GM19328 (cell line): ENCODE measurements around the gene LRRC58.
"Not testable (repeated sequence)": the region's sequence is repeated elsewhere in the genome, so short reads cannot be mapped to it uniquely, and the experiment has no call there.

Experiments
- ATAC-seq: cut with Tn5 transposase; IDR thresholded peaks from one replicate; pipeline ENCODE4 v1.9.1; 2021; ENCODE audit warnings: mild to moderate bottlenecking, moderate library complexity; ENCODE audit not compliant: unreplicated experiment

LRRC58 gene

DNA sequence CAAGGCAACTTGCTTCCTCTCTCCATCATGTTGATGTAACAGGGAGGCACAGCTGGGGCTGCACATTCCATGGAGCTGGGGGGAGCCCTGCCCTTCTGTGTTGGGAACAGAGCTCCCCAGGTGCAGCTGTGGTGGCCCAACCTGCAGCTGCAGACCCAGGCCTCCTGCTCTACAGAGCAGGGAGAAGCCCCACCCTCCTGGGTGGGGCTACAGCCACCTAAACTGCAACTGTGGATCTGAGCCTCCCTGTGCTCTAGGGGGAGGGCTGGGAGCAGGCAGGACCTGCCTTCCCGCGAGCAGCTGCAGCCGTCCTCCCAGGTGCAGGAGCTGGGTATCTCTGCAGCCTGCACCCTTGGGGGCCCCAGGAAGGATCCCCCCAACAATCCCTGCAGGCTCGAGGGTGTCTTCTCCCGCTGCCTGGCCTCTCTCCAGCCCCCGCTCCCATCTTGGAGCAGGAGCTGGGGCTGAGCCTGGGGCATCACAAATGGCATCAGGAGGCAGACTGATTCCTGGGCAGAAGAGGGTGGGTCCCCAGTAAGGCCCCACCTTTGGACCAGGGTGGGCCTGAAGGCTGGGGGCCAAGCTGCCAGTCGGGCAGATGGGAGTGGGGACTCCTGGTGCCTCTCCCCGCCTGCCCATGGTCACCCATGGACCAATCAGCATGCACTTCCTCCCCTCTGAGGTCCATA, 7.4 kb downstream of the LRRC58 start:
- no peak for ATAC-seq

DNA sequence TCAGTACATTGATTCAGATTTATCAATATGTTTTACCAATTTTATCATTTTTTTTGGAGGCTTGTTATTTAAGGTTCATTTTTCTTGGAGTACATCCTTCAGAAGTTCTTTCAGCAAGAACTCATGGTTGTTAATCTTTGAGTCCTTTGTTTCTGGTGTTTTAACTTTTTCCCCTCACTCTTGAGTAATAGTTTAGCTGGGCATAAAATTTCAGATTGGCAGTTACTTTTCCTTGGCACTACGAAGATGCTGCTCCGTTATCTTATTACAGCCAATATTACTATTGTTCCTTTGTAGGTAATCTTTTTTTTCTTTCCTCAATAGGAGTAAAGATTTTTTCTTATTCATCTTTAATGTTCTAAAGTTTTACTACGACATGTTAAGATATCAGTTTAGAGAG, 9.8 kb downstream of the LRRC58 start:
- no peak for ATAC-seq

DNA sequence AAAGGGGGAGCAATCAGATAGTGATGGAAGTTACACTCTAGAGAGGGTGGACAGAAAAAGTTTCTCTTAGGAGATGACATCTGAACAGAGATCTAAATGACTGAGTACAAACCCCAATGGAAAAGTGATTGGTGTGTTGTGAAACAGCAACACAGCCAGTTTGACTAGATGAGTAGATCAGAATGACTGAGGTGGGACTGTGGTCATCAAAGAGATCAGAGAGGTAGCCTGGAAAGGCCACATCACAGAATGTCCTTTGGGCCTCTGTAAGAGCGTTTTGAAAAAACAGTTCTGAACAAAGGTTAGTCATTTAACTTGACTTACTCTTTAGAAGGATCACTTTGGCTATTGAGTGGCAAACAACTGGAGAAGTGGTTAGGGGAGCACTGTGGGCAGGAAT, 10.6 kb downstream of the LRRC58 start:
- no peak for ATAC-seq

DNA sequence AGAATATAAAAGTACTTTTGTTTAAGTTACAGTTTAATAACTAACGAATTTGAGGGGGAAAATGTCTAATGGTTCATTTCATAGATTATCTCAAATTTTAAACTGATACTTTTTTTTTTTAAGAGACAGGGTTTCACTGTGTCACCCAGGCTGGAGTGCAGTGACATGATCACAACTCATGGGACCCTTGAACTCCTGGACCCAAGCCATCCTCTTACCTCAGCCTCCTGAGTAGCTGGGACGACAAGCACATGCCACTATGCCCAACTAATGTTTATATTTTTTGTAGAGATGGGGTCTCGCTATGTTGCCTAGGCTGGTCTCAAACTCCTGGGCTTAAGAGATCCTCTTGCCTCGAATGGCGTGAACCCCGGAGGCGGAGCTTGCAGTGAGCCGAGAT, 16.5 kb downstream of the LRRC58 start:
- ATAC-seq, result no peak

DNA sequence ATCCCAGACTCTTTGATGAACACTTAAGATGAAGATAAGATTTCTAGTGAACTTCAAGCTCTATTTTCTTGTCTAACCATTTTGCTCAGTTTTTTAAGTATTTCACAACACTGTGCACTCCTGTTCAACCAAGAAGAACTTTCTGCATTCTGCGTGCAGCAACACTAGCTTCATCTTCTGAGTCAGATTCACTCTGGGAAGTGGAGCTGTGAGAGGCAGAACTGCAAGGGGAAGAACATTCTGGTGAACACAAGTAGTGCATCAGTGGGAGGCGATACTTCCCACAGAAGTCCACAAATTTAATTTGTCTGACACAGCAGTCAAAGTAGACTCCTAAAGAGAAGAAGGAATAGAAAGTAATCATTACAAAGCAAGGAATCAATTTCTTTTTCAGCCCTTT, 18.1 kb downstream of the LRRC58 start:
- ATAC-seq, result no peak

DNA sequence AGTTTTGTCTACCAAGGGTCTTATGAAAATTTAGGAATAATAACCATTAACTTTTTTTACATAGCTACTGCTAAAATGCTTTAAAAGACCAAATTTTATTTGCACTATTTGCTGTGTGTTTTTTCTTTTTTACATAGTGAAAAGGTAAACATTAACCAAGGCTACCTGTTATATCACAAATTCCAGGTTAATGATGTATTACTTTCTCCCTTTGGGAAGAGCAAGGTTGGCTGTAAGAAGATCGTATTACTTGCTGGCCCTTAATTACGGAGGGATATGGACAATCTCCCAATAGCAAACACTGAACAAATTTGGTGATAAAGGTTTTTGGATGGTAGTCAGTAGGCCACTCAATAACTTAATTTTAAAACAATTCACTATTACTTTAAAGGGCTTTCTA, 22.4 kb downstream of the LRRC58 start:
- no peak for ATAC-seq

DNA sequence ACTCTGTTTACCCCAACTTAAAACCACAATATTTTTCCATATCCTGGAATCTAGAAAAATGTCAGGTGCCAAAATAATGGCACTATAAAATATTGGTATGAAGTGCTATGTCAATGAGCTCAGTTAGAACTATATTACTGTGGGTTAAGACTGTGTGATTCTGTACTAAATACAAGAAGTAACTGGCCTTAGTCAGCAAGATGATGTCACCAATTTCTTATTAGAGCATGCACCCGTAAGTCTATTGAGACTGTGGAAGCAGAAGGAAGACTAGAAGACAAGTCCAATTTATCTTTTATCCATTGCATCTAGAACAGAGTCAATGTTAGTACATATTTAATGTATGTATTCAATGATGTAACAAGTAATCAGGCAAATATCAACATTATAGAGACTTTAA, 25.0 kb downstream of the LRRC58 start:
- ATAC-seq, result no peak

DNA sequence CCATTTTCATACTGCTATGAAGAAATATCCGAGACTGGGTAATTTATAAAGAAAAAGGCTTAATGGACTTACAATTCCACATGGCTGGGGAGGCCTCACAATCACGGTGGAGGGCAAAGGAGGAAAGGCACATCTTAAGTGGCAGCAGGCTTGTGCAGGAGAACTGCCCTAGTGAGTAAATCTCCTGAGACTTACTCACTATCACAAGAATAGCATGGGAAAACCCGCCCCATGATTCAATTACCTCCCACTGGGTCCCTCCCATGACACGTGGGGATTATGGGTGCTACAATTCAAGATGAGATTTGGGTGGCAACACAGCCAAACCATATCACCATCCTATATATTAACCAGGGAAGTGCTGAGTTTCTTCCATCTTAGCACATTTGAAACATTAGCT, 25.4 kb downstream of the LRRC58 start:
- ATAC-seq, result not testable (repeated sequence)

DNA sequence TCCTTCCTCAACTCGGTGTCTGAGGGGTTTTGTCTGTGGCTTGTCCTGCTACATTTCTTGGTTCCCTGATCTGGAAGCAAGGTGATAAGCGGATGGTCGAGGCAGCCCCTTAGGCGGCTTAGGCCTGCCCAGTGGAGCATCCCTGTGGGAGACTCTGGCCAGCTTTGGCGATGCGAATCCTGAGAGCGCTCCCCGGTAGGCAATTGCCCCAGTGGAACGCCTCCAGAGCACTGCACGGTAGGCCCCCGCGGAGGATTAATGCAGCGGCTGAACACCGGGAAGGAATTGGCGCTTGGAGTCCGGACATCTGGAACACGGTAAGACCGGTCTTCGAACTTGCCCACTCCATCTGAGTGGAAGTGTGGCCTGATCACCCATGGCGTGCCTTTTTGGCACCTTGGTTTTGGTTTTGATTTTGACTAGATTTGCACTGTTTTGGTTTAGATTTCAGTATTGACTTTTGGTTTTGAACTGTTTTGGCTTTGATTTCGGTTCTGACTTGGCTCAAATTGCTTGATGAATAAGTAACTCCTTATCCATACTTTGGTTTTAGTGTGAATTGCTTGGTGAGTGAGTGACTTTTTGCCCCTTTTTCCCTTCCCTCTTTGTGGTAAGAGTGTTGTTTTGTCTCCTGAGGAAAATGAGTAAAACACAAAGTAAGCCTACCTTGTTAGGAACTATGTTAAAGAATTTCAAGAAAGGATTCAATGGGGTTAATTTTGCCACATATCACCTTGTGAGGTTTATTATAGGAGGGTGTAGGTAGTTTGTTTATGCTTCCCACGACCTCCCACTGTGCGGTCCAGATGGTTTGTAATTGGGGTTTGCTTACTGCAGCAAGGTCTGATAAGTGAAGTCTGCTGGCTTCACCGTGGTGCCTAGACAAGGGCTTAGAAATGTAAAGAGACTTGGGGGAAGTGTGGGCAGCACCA, 37.0 kb downstream of the LRRC58 start:
- ATAC-seq, result no peak

DNA sequence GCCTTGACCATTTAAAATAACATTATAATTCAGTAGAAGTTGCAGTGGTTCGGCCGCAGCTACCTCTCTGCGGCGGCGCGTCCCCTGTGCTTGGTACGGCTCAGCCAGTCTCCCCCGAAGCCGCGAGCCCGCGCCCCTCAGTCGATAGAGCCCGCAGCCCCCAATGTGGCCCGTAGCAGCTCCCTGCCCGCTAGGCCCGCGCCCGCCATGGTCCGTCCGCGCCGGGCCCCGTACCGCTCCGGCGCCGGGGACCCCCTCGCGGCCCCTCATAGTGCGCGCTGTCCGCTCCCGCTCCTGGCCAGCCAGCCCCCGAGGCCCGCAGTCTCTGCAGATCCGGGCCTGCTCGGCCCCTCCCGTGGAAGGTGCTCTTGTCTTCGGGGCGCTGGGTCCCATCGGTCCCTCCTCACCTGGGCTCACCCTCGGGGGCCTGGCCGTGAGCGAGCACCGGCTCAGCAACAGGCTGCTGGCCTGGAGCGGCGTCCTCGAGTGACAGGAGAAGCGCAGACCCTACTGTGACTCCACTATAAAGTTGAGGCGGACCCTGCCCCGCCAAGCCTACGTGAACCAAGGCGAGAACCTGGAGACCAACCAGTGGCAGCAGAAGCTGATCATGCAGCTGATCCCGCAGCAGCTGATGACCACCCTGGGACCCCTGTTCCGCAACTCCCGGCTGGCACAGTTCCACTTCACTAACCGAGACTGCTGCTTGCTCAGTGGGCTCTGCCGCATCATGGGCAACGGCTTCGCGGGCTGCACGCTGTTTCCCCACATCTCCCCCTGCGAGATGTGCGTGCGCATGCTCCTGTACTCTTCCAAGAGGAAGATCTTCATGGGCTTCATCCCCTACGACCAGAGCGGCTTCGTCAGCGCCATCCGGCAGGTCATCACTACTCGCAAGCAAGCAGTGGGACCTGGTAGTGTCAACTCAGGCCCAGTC, 42.4 kb downstream of the LRRC58 start:
- ATAC-seq, result no peak

DNA sequence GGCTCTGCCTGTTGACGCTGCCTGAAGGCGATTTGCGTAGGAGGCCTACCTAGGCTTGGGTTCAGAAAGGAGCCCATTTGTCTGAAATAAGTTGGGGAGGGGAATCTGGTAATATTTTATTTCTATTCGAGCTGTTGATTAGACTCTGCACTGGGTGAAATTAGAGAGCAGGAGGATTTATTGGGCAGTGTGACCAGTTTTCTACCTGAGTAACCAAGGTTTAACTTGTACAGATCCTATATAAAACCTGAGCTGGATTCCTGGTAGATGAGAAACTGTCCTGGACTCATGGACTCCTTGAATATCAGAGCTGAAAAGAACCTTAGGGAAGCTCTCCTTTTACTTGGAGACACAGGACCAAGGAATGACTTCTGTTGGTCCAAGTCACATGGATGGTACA, 44.5 kb downstream of the LRRC58 start:
- ATAC-seq, result no peak

DNA sequence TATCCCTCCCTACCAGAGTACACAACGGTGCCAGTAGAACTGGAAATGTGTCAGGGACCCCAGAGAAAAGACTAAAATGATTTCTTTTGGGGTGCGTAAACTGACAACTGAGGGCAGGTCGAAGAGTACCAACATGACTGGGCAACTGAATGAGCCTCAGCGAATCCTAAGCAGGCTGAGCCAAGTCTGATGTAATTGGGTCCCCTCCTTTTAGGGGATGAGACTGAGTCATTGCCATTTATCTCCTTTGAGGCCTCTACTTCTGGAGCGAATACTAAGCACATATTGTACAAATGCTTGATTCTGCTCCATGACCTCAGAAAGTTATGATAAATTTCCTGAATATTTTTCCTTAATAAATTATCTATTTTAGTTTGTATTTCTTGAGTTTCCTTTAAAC, 46.8 kb downstream of the LRRC58 start:
- no peak for ATAC-seq

DNA sequence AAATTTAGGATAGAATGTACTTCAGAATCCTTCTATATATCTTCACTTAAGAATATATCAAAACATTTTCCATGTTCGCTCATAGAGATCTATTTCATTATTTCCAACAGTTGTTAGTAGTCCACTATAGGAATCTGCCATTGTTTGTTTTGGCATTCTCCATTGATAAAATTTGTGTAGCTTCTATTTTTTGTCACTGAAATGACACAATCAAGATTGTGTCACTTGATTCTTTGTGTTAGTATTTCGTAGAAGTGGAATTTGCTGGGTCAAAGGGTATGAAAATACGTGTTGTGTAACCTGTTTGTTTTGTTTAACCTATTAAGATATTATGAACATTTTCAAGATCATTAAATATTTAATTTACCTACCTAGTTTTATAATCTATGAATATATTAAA, 48.2 kb downstream of the LRRC58 start:
- no peak for ATAC-seq

DNA sequence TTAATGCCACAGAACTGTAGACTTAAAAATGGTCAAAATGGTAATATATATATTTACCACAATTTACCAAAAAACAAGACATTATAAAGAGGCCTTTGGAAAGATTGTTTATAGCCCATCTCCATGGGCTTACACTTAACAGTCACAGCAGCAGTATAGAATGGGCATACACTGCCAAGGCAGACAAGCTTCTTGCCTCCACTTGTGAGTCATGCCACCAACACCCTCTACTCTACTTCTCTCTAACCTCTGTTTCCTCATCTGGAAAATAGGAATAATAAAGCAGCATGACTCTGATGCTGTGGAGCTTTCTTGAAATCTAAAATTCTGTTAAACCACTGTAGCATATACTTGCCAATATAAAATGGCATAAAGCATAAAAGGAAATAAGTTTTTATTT, 49.8 kb downstream of the LRRC58 start:
- no peak for ATAC-seq

DNA sequence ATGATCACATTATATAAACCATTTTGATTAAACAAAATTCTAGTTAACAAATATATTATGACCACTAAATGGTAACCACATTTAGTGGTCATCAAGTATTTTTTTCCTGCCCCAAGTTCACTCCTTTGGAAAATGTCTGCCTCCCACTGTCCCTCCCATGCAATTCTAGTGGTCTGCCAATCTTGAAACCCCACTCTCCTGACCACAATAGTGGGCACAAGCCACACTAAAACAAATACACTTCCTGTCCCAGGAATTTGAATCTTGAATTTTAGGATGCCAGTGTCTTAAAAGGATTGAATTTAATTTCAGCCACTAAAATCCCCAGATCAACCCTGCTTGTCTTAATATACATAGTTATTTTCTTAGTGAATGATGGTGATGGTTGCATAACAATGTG, 50.2 kb downstream of the LRRC58 start:
- ATAC-seq, result no peak

DNA sequence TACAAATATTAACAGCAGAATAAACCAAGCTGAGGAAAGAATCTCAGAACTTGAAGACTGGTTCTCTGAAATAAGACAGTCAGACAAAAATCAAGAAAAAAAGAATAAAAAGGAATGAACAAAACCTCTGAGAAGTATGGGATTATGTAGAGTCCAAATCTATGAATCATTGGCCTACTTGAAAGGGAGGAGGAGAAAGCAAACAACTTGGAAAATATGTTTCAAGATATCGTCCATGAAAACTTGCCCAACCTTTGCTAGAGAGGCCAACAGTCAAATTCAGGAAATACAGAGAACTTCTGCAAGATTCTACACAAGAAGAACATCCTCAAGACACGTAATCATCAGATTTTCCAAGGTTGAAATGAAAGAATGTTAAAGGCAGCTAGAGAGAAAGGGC, 57.6 kb downstream of the LRRC58 start:
- ATAC-seq, result not testable (repeated sequence)

DNA sequence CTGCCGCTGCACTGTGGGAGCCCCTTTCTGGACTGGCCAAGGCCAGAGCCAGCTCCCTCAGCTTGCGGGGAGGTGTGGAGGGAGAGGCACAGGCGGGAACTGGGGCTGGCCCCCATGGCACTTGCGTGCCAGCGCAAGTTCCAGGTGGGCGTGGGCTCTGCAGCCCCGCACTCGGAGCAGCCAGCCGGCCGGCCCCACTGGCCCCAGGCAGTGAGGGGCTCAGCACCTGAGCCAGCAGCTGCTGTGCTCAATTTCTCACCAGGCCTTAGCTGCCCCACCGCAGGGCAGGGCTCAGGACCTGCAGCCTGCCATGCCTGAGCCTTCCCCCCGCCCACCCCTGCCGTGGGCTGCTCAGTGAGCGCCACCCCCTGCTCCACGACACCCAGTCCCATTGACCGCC, 59.5 kb downstream of the LRRC58 start:
- no peak for ATAC-seq

DNA sequence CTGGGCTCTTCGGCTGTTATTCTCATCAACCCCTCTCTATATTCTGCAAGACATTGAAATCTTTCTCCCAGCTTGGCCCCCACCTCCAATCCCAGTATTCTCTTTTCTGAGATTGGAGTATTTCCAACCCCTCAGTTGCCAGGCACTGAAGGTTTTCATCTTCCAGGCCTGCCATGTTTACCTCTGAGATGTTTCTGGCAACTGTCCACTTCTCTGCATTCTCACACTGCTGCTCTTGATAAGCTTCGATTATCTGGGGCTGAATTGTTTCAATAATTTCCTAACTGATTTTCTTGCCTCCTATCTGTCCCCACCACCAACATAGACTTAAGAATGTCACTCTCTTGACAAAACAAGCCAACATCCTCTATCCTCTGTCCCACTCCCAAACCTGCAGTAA, 62.7 kb downstream of the LRRC58 start:
- ATAC-seq, result no peak

DNA sequence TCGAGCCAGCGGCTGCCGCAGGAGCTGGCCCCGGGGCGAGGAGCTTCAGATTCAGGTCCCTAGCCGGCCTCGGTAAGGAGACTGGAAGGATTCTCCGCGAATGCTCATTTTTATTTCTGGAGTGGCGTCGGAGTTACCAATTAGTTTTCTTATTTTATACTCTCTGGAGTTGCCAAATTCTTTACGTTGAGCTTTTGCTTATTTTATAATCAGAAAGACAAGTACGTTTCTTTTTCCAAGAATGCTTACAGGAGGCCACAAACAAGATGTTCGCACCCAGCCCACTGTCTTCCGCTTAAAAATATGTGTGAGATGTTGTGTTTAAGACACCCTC, 63.7 kb downstream of the LRRC58 start:
- no peak for ATAC-seq

DNA sequence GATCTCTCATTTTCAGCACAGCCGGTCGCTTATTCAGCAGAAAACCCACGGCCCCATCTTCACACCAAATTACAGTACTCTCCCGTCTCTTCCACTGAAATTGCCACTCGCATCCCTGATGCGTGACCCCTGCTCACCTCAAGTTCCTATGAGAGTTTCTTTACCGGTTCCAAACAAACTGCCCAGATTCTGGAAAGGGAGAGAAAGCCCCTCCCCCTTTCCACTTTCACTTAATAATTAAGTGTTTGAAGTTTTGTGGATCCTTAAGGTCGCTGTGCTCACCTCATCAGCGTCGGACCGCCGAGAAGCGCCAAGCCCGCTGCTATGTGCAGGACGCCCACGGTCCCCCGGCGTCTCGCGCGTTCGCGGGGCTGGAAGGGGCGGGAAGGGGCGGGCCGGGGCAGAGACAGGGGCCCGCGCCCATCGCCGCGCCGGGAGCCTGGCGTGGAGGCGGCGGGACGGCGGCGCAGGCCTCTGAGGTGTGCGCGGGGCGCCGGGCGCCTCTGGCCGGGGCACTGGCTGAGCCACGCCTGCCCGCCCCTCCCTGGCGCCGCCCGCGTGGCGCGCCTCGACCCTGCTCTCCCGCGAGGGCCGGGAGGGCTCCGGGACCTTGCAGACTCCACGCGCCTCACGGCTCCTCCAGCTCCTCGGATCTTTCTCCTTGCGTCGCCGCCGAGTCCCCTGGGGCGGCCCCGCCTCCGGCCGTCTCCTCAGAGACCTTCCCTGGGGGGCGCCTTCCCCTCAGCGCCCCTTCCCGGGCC, 64.2 kb downstream of the LRRC58 start, which contains the start of gene GPR156:
TSS of gene GPR156 (minus strand) at position 476 of the 761 bp plus-strand sequence. CDS start 41,124 bp downstream, outside the sequence.
- no peak for ATAC-seq

DNA sequence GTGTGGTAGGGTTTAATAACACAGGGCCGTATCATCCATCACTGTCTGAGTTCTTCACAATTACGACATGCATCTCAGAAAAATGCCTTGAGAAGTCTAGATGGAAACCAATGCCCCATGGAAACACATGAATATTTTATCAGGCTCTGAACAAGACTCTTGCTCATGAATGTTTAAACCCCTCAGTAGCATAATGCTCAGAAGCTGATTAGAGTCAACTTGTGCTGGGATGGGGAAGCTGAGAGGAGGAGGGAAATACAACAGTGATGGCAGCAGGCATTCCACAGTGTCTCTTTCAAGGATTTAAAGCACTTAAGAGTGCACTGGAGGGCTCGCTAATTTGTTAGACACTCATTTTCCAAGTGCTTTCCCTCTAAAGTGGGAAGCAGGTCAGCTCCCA, 67.9 kb downstream of the LRRC58 start:
- ATAC-seq, result no peak
